Measurements from ENCODE around the gene FAM78B.

FAM78B gene

GRCh38 chr1:166114419-166114818 lies 52.4 kb downstream of the FAM78B start:
- H3K36me3 ChIP-seq (ENCODE audit: control insufficient read depth, insufficient read depth, low read length) = no peaks in the 10 kb centered on the region
- no peak overlapping the region for H3K4me3 ChIP-seq (ENCODE audit: low read depth, low read length)
- H3K9me3 ChIP-seq (ENCODE audit: control insufficient read depth, insufficient read depth, low read length) = no peaks in the 10 kb centered on the region
- H3K27me3 ChIP-seq (ENCODE audit: control insufficient read depth, insufficient read depth, low read length) = no peaks in the 10 kb centered on the region
- no peaks in the 10 kb centered on the region for H3K4me1 ChIP-seq (ENCODE audit: control insufficient read depth, insufficient read depth, low read length)
- no peak overlapping the region for H3K9ac ChIP-seq (ENCODE audit: low read depth, low read length)

GRCh38 chr1:166113630-166114029 lies 53.2 kb downstream of the FAM78B start:
- H3K9ac ChIP-seq (ENCODE audit: low read depth, low read length) = no peak overlapping the region
- H3K27me3 ChIP-seq (ENCODE audit: control insufficient read depth, insufficient read depth, low read length) = no peaks in the 10 kb centered on the region
- H3K36me3 ChIP-seq (ENCODE audit: control insufficient read depth, insufficient read depth, low read length) = no peaks in the 10 kb centered on the region
- no peaks in the 10 kb centered on the region for H3K4me1 ChIP-seq (ENCODE audit: control insufficient read depth, insufficient read depth, low read length)
- no peak overlapping the region for H3K4me3 ChIP-seq (ENCODE audit: low read depth, low read length)
- H3K9me3 ChIP-seq (ENCODE audit: control insufficient read depth, insufficient read depth, low read length) = no peaks in the 10 kb centered on the region

- Histone ChIP-seq H3K27me3 (ENCODE audit: control insufficient read depth, insufficient read depth, low read length) (no peaks in the 10 kb centered on the region), H3K4me1 (ENCODE audit: control insufficient read depth, insufficient read depth, low read length) (no peaks in the 10 kb centered on the region), H3K9me3 (ENCODE audit: control insufficient read depth, insufficient read depth, low read length) (no peaks in the 10 kb centered on the region), H3K4me3 (ENCODE audit: low read depth, low read length) (no peak overlapping the region), H3K9ac (ENCODE audit: low read depth, low read length) (no peak overlapping the region), H3K36me3 (ENCODE audit: control insufficient read depth, insufficient read depth, low read length) (no peaks in the 10 kb centered on the region)
Observed at GRCh38 chr1:166113031-166113430, 53.8 kb downstream of the FAM78B start.

- H3K27me3 ChIP-seq (ENCODE audit: control insufficient read depth, insufficient read depth, low read length) = no peaks in the 10 kb centered on the region
- no peaks in the 10 kb centered on the region for H3K36me3 ChIP-seq (ENCODE audit: control insufficient read depth, insufficient read depth, low read length)
- no peaks in the 10 kb centered on the region for H3K9me3 ChIP-seq (ENCODE audit: control insufficient read depth, insufficient read depth, low read length)
- H3K4me3 ChIP-seq (ENCODE audit: low read depth, low read length) = no peak overlapping the region
- no peak overlapping the region for H3K9ac ChIP-seq (ENCODE audit: low read depth, low read length)
- H3K4me1 ChIP-seq (ENCODE audit: control insufficient read depth, insufficient read depth, low read length) = no peaks in the 10 kb centered on the region
Observed at GRCh38 chr1:166112425-166112824, 54.4 kb downstream of the FAM78B start.

GRCh38 chr1:166111430-166111829 lies 55.4 kb downstream of the FAM78B start:
- Histone ChIP-seq H3K27me3 (ENCODE audit: control insufficient read depth, insufficient read depth, low read length) (no peaks in the 10 kb centered on the region), H3K4me3 (ENCODE audit: low read depth, low read length) (no peak overlapping the region)

GRCh38 chr1:166090244-166090643 lies 76.6 kb downstream of the FAM78B start:
- Histone ChIP-seq H3K9me3 (ENCODE audit: control insufficient read depth, insufficient read depth, low read length) (no peaks in the 10 kb centered on the region), H3K4me1 (ENCODE audit: control insufficient read depth, insufficient read depth, low read length) (no peaks in the 10 kb centered on the region), H3K36me3 (ENCODE audit: control insufficient read depth, insufficient read depth, low read length) (no peaks in the 10 kb centered on the region), H3K9ac (ENCODE audit: low read depth, low read length) (no peak overlapping the region), H3K27me3 (ENCODE audit: control insufficient read depth, insufficient read depth, low read length) (no peaks in the 10 kb centered on the region), H3K4me3 (ENCODE audit: low read depth, low read length) (no peak overlapping the region)

More at GRCh38 chr1:166111430-166111829, 55.4 kb downstream of the FAM78B start:
- Histone ChIP-seq H3K4me1 (ENCODE audit: control insufficient read depth, insufficient read depth, low read length) (no peaks in the 10 kb centered on the region), H3K9me3 (ENCODE audit: control insufficient read depth, insufficient read depth, low read length) (no peaks in the 10 kb centered on the region), H3K36me3 (ENCODE audit: control insufficient read depth, insufficient read depth, low read length) (no peaks in the 10 kb centered on the region), H3K9ac (ENCODE audit: low read depth, low read length) (no peak overlapping the region)

GRCh38 chr1:166089804-166090203 lies 77.0 kb downstream of the FAM78B start:
- Histone ChIP-seq H3K36me3 (ENCODE audit: control insufficient read depth, insufficient read depth, low read length) (no peaks in the 10 kb centered on the region), H3K9ac (ENCODE audit: low read depth, low read length) (no peak overlapping the region), H3K4me3 (ENCODE audit: low read depth, low read length) (no peak overlapping the region), H3K9me3 (ENCODE audit: control insufficient read depth, insufficient read depth, low read length) (no peaks in the 10 kb centered on the region), H3K27me3 (ENCODE audit: control insufficient read depth, insufficient read depth, low read length) (no peaks in the 10 kb centered on the region), H3K4me1 (ENCODE audit: control insufficient read depth, insufficient read depth, low read length) (no peaks in the 10 kb centered on the region)

- H3K9ac ChIP-seq (ENCODE audit: low read depth, low read length) = no peak overlapping the region
- H3K4me1 ChIP-seq (ENCODE audit: control insufficient read depth, insufficient read depth, low read length) = no peaks in the 10 kb centered on the region
- no peak overlapping the region for H3K4me3 ChIP-seq (ENCODE audit: low read depth, low read length)
- no peaks in the 10 kb centered on the region for H3K36me3 ChIP-seq (ENCODE audit: control insufficient read depth, insufficient read depth, low read length)
- no peaks in the 10 kb centered on the region for H3K27me3 ChIP-seq (ENCODE audit: control insufficient read depth, insufficient read depth, low read length)
- H3K9me3 ChIP-seq (ENCODE audit: control insufficient read depth, insufficient read depth, low read length) = no peaks in the 10 kb centered on the region
Observed at GRCh38 chr1:166088572-166088955, 78.2 kb downstream of the FAM78B start.

- Histone ChIP-seq H3K27me3 (ENCODE audit: control insufficient read depth, insufficient read depth, low read length) (no peaks in the 10 kb centered on the region), H3K4me3 (ENCODE audit: low read depth, low read length) (no peak overlapping the region), H3K9me3 (ENCODE audit: control insufficient read depth, insufficient read depth, low read length) (no peaks in the 10 kb centered on the region), H3K36me3 (ENCODE audit: control insufficient read depth, insufficient read depth, low read length) (no peaks in the 10 kb centered on the region), H3K9ac (ENCODE audit: low read depth, low read length) (no peak overlapping the region), H3K4me1 (ENCODE audit: control insufficient read depth, insufficient read depth, low read length) (no peaks in the 10 kb centered on the region)
Observed at GRCh38 chr1:166087734-166088571, 78.8 kb downstream of the FAM78B start.

GRCh38 chr1:166086113-166086883 lies 80.5 kb downstream of the FAM78B start:
- Histone ChIP-seq H3K4me3 (ENCODE audit: low read depth, low read length) (no peak overlapping the region), H3K9ac (ENCODE audit: low read depth, low read length) (no peak overlapping the region), H3K9me3 (ENCODE audit: control insufficient read depth, insufficient read depth, low read length) (no peaks in the 10 kb centered on the region), H3K27me3 (ENCODE audit: control insufficient read depth, insufficient read depth, low read length) (no peaks in the 10 kb centered on the region), H3K4me1 (ENCODE audit: control insufficient read depth, insufficient read depth, low read length) (no peaks in the 10 kb centered on the region), H3K36me3 (ENCODE audit: control insufficient read depth, insufficient read depth, low read length) (no peaks in the 10 kb centered on the region)

GRCh38 chr1:166084613-166085012 lies 82.2 kb downstream of the FAM78B start:
- Histone ChIP-seq H3K4me3 (ENCODE audit: low read depth, low read length) (no peak overlapping the region), H3K4me1 (ENCODE audit: control insufficient read depth, insufficient read depth, low read length) (no peaks in the 10 kb centered on the region), H3K27me3 (ENCODE audit: control insufficient read depth, insufficient read depth, low read length) (no peaks in the 10 kb centered on the region), H3K36me3 (ENCODE audit: control insufficient read depth, insufficient read depth, low read length) (no peaks in the 10 kb centered on the region), H3K9me3 (ENCODE audit: control insufficient read depth, insufficient read depth, low read length) (no peaks in the 10 kb centered on the region), H3K9ac (ENCODE audit: low read depth, low read length) (no peak overlapping the region)

GRCh38 chr1:166083887-166084286 lies 82.9 kb downstream of the FAM78B start:
- H3K4me3 ChIP-seq (ENCODE audit: low read depth, low read length) = no peak overlapping the region
- no peaks in the 10 kb centered on the region for H3K4me1 ChIP-seq (ENCODE audit: control insufficient read depth, insufficient read depth, low read length)
- no peak overlapping the region for H3K9ac ChIP-seq (ENCODE audit: low read depth, low read length)
- no peaks in the 10 kb centered on the region for H3K27me3 ChIP-seq (ENCODE audit: control insufficient read depth, insufficient read depth, low read length)
- H3K9me3 ChIP-seq (ENCODE audit: control insufficient read depth, insufficient read depth, low read length) = no peaks in the 10 kb centered on the region
- H3K36me3 ChIP-seq (ENCODE audit: control insufficient read depth, insufficient read depth, low read length) = no peaks in the 10 kb centered on the region

All from iPS-15b (cell line).